HK-2 (cell line): ENCODE results near the gene DOCK2.
"Not testable (repeated sequence)": the region's sequence is repeated elsewhere in the genome, so short reads cannot be mapped to it uniquely, and the experiment has no call there.

Source experiments
- DNase-seq: peaks from one replicate; pipeline ENCODE4 v3.0.0-alpha.2; 2018; ENCODE audit not compliant: unreplicated experiment

The DOCK2 gene

GRCh38 chr5:169817031-169817430 lies 180.0 kb downstream of the DOCK2 start:
- DNase-seq: no peak

- DNase-seq: no peak
These were observed 189.5 kb downstream of the DOCK2 start for GRCh38 chr5:169826618-169827017.

GRCh38 chr5:169827769-169828168 lies 190.7 kb downstream of the DOCK2 start:
- DNase-seq: no peak

- DNase-seq: no peak
These were observed 191.3 kb downstream of the DOCK2 start for GRCh38 chr5:169828385-169828784.

- no peak for DNase-seq
These were observed 194.3 kb downstream of the DOCK2 start for GRCh38 chr5:169831331-169831730.

- no peak for DNase-seq
These were observed 195.2 kb downstream of the DOCK2 start for GRCh38 chr5:169832304-169832703.

GRCh38 chr5:169832845-169833244 lies 195.8 kb downstream of the DOCK2 start:
- DNase-seq: no peak

- not testable (repeated sequence) for DNase-seq
These were observed 196.7 kb downstream of the DOCK2 start for GRCh38 chr5:169833681-169834292.

GRCh38 chr5:169834540-169834939 lies 197.5 kb downstream of the DOCK2 start:
- DNase-seq: not testable (repeated sequence)

GRCh38 chr5:169836835-169837536 lies 199.9 kb downstream of the DOCK2 start:
- no peak for DNase-seq

GRCh38 chr5:169837686-169838085 lies 200.6 kb downstream of the DOCK2 start:
- no peak for DNase-seq

- DNase-seq: no peak
These were observed 201.6 kb downstream of the DOCK2 start for GRCh38 chr5:169838688-169839087.

GRCh38 chr5:169840405-169840804 lies 203.3 kb downstream of the DOCK2 start:
- no peak for DNase-seq

GRCh38 chr5:169842699-169843098 lies 205.6 kb downstream of the DOCK2 start:
- no peak for DNase-seq

GRCh38 chr5:169847519-169847918 lies 210.4 kb downstream of the DOCK2 start:
- DNase-seq: no peak

- DNase-seq: no peak
These were observed 211.2 kb downstream of the DOCK2 start for GRCh38 chr5:169848271-169848670.

- DNase-seq: no peak
These were observed 211.7 kb downstream of the DOCK2 start for GRCh38 chr5:169848792-169849191.

- no peak for DNase-seq
These were observed 213.3 kb downstream of the DOCK2 start for GRCh38 chr5:169850409-169850808.

- DNase-seq: no peak
These were observed 214.3 kb downstream of the DOCK2 start for GRCh38 chr5:169851321-169851850.

- DNase-seq: peak; percentile 4
These were observed 219.5 kb downstream of the DOCK2 start for GRCh38 chr5:169856571-169856970.

- DNase-seq: no peak
These were observed 223.5 kb downstream of the DOCK2 start for GRCh38 chr5:169860585-169860984.

- no peak for DNase-seq
These were observed 224.4 kb downstream of the DOCK2 start for GRCh38 chr5:169861433-169861832.

- no peak for DNase-seq
These were observed 224.9 kb downstream of the DOCK2 start for GRCh38 chr5:169861934-169862333.
